GM19023 (cell line): Measurements from ENCODE around the gene ONECUT3.

ENCODE experiments used
- ATAC-seq: cut with Tn5 transposase; IDR thresholded peaks from one replicate; pipeline ENCODE4 v1.9.1; 2021; ENCODE audit warnings: mild to moderate bottlenecking, moderate library complexity; ENCODE audit not compliant: unreplicated experiment

ONECUT3 gene

DNA sequence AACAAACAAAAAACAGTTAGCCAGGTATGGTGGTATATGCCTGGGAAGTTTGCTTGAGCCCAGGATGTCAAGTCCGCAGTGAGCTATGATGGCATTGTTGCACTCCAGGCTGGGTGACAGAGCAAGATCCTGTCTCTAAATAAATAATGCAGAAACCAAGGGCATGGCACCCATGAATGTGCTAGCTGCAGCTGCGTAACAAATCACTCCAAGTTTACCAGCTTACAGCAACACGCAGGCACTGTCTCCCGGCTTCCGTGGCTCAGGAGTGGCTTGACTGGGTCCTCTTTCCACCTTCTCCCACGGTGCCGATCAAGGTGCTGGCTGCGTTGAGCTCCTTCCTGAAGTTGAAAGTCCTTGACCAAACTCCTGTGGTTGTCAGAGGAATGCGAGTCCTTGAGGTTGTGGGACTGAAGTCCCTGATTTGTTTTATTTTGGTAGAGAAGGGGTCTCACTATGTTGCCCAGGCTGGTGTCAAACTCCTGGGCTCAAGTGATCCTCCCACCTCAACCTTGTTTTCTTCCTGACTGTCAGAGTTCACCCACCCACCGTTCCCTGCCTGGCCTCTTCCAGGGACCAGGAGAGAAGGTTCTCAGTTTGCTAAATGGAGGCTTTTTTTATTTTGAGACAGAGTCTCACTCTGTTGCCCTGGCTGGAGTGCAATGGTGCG, 13.2 kb upstream of the ONECUT3 start:
- no peak for ATAC-seq

DNA sequence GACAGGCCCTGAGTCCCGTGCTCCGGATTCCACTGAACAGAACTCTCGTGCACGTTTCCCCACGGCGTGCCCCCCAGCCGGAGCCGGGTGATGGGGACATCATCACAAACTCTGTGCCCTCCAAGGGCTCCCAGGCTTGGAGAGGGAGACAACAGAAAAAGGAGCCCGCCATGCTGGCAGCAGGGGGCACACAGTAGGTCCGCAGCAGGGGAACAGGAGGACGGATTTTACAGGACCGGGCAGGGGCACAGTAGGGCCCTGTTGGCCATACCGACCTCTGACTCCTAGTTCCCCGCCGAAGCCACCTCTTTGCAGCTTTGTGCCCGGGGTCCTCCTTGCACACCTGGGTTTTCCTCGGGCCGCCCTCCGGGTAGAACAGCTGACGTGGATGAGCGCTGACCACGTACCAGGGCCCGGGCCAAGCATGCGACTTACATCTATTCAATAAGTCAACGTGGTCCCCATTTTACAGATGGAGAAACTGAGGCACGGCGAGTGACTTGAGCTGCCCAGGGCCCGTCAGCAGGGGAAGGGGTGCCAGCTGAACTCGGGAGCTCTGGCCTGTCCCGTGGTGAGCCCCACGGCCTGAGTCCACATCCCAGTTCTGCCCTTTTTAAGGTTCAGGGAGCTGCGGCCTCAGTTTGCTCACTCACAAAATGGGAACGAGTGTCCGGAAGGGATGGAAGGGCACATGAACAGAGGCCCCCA, 10.2 kb upstream of the ONECUT3 start:
- ATAC-seq: no peak

DNA sequence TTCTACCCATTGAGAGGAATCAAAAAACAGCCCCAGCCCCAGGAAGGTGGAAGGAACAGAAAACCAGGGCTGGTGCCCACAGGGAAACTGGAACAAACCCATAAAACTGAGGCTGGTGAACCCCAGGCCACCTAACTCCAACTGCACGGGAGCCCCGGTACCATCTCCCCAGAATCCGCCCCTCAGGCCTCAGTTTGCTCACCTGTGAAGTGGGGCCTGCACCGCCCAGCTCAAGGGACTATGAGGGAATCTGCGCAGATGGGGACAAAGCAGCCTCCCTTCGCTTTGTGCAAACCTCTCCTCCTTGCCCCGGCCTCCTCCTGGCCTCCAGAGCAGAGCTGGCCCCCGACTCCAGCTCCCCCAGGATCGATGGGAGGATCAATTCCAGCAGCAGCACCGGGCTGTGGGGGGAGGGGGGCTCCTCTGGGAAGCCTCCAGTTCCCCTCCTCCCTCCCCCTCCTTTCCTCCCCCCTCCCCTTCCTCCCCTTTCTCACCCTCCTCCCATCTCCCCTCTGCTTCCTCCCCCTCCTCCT, 9.1 kb upstream of the ONECUT3 start:
- ATAC-seq: no peak

DNA sequence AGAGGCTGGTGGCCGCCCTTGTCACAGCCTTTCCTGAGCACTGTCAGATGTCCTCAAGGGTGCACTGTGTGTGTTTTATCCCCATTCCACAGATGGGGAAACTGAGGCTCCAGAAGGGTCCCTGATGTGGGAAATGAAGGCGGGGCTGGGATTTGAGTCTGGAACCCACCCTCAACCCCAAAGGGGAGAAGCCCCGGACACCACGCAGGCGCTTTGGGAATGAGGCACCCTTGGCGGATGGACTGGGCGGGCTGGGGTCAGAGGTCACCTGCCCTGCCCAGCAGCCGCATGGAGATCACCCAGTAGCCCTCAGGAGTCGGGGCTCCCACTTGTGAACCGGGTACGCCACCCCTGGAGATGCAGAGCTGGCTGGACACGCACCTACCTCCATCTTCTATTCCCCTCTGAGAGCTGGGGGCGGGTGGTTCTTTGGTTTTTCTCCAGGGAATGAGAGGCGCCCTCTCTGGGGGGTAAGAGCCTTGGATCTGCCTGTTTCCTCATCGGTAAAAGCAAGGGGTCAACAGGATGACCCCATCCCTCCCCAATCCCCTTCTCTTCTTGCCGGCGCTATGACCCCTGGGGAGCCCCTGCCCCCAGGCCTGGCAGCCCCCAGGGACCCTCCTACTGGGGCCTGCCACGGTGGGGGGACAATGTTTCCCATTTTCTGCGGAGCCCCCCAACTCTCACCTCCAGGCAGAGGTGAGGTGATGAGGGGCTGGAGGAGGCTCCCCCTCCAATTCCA, 8.3 kb upstream of the ONECUT3 start:
- ATAC-seq: no peak

DNA sequence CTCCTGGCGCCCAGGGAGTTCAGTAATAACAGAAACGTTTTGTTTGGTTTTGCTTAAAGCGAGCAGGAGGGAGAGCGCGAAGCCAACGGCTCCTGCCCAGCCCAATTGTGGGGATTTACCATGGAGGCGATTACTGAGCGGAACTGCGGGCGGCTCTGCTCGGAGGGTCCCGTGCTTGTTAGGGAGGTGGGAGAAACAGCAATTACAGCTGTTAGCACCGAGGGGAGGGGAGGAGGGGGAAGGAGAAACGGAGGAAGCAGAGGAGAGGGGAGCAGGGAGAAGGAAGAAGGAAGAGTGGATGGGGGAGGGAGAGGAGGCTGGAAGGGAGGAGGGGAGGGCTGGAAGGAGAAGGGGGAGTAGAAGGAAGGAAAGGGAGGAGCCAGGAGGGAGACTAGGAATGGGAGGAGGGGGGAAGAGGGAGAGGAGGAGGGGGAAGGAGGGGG, 7.7 kb upstream of the ONECUT3 start:
- no peak for ATAC-seq

DNA sequence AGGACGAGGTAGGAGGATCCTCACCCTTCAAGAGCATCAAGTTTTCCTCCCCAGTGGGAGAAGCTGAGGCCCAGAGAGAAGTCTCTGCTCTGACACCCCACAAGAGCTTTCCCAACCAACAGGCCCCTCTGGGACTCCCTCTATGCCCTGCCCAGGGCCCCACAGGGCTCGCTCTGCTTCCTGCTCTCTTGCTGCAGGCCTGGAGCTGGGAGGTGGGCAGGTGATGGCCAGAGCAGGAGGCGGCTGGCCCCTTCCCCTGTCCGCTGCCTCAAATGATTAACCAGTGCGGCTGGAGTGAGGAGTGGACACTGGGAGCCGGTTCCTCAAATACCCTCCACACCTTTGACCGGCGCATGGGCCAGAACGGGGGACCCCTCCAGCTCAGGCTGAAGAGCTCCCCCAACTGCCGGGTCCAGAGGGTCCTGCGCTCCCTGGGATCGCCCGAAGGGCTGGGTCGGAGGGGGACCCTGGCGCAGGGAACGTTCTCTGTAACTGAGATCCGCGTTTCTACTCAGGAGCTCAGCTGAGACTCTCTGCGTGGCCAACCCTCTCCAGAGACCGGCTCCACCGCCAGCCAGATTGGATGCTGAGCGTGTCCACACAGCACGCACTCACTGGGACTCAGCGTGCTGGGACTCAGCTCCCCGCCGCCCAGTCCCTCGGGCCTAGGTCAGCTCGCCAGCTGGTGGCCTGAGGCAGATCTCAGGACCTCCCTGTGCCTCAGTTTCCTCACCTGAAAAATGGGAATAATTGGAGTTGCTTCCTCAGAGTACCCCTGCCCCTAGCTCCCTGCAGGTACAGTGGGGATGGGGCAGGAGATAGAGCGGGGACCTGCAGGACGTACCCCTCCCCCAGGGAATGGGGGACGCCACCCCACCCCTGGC, 6.7 kb upstream of the ONECUT3 start:
- ATAC-seq: no peak

DNA sequence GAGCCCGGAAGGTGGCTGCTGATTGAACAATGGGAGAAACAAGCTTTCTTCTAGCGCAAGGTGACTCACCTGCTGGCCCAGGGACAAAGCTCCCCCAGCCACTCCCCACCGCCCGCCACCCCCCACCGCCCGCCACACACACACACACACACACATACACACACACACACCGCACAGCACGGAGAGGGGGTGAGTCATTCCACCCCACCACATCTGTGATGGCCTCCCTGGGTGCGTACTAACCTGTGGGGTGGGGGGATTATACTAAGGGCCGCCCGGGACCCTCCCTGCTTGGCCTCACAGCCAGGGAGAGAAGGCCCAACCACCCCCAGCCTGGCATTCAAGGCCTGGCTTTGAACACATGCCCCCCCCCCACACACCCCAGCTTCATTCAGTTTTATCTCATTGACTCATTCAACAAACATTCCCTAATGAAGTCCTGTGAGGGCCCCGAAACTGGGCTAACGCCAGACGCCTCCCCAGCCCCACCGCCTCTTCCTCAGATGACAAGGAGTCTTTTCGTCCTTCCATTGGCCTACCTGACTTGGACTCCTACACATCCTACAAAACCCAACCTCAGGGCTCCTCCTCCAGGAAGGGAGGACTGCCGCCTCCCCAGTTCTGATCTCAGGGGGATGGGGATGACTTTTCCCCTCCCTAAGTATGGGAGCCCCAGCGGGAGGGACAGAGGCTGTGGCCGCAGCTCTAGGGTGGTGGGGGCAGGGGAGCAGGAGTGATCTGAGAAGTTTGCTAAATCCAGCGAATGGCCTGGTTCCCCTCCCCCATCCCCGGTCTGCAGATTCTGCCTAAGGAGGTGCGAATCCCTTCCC, 5.8 kb upstream of the ONECUT3 start:
- no peak for ATAC-seq

DNA sequence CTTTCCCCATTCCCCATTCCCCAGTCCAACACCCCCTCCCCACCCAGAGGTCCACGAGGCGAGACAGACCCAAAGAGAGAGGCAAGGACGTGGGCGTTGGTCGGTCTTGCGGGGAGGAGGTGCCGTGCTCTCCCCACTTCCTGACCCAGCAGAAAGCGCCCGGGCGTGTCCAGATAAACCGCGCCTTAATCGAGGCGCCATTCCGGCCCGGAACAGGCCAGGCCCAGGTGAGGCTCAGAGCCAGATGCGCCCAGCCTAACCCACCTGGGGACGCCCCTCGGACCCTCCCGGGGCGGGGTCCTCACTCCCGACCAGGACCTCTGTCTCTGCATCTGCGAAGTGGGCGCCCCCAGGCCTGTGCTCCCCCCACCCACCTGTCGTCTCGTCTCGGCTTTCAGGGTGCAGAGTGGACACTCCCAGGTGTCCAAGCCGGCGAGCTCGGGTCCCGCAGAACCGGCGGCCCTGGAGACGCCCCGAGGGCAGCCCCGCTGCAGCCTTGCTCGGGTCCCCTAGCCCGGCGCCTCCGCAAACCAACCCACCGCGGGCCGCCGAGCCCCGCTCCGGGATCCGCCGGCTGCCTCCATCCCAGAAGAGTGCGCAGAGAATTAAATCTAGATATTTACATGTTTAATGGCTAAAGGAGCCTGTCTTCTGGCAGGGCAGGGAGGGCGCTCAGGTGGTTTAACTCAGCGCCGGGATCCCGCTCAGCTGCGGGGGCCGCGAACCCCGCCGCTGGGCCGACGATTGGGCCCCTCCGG, 5.0 kb upstream of the ONECUT3 start:
- no peak for ATAC-seq

DNA sequence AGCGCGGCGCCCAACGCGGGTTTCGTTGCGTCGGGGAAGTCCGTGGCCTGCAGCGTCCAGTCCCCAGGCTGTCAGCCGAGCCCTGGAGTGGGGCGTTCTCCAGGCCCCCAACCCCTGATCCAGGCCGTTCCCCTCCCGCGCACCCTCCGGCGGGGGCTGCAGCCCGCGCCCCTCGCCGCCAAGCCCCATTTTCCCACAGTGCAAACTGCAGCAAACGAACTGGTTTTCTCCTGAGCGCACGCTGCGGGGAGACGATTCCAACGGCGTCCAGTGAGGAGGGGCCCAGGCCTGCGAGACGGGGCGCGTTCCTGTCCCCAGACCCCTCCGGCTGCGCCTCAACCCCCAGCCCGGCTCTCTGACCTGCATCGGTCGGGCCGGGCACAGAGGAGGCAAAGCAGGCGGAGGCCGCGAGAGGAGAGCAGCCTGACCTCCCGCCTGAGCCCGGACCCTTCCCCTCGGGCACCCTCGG, 4.4 kb upstream of the ONECUT3 start:
- no peak for ATAC-seq

DNA sequence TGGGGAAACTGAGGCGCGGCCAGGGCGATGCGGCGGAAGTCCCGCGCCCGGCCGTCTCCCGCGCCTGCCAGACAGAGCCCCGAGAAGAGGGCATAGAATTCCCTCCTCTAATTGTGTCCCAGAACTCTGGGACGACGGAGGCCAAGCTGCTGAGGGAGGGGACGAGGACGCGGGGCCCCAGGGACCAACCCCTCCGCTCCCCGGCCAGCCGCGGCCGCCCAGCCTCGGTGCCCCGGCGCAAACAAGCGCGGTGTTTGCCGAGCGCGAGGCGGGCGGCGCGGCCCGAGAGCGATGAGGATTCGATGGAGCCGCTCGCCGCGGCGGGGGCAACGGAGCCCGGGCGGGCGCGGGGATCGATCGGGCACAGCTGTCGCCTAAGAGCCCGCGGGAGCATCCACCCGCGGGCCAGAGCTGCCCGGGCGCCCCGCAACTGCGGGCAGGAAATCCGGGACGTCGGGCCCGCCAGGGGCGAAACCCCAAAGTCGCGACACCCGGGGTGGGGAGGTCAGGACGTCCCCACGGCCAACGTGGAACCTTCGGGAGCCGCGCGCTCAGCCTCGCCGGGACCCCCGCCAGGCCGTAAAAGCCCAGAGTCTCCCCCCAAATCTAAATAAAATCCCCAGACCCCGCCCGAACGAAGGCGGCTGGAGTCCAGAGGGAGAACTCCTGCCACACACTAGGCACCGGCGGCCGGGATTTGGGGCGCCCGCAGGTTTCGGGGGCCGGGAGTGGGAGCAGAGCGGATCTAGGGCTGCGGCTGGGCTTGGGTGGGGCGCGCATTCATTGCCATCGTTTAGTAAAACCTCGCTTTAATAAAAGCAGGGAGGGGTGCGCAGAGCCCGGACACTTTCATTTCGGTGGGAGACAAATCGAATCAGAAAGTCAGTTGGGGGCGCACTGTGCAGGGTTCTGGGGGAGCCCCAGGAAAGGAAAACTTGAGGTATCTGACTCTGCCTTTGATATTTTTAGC, 3.6 kb upstream of the ONECUT3 start:
- ATAC-seq: no peak

DNA sequence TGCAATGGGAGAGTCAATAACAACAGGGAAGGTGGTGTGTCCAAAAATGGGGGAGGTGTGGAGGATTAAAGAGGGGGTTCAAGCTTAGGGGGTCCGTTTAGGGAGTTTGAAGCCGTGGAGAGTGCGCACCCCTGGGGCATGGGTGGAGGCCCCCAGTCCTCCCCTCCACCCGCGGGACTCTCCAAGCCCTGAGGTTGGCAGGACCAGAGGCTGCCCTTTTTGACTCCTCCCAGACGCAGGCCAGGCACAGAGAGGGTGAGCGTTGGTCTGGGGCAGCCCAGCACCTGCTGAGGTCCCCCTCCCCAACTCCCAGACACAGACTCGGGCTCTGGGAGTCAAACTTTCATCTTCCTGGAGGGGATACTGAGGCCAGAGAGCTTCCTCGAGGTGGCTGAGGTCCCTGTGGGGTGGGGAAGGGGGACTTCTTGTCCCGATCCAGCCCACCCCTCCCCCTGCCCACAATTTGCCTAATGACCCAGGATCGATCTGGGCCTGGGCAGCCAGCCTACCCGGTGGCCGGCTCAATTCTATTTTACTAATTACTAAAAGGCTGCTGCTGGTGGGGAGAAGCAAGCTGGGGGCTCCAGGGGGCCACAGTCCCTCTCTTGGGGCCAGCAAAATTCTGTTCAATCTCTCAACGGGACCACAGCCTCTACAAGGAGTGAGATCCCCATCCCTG, 2.8 kb upstream of the ONECUT3 start:
- ATAC-seq: no peak

DNA sequence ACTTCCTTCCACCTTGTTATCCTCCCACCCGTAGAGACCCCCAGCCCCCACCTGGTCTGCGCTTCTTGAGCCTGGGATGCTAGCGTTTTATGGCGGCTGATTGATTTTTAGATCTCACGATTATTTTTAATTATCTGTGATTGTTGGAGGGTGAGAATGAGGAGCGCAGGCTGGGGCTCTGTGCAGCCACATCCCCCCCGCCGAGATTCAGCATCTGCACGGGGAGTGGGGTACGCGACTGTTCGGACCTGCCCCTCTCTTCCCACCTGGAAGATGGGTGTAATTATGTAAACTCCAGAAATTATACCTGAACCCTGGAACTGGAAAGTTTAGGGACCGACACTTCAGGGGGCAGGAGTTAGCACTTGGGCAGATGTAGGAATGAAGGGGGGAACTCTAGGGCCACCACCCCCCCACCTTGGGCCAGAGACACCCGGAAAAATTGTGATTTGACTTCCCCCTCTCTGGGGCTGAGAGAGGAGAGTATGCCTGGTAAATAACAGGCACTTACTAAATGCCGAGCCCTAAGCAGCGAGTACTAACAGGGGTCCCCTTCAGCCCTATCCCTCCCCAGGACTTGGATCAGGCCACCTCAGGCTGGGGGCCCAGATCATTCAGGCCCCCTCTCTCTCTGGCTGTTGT, 1.8 kb upstream of the ONECUT3 start:
- no peak for ATAC-seq

DNA sequence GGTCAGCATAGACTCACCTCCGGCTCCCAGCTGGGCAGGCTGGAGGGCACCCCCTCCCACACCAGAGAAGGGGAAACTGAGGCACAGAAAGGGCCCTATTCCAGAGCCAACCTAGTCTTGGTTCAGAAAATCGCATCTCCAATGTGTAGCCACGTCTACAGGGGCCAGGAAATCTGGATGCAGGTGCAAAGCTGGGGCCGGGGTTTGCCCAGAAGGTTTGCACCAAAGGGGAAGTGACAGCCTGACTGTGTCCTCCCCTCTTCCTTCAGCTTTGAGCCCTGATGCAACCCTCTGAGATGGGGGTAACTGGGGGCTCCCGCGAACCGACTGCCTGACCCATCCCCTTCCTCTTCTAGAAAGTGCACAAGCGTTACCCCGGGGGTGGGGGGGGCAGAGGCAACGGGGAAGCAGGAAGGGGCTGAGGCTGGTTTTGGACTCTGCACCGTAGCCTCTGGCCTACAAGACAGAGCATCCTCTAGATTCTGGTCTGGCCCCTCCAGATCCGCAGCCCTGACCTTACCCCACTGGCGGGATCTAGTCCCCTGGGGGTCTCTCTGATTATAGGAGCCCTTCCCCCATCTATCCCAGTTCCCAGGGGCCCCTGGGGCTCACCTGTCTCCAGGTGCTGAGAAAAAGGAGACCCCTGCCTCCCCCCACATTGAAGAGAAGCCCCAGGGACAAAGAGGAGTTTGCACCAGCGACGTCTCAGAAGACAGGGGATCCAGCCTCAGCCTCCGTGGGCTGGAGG, 1.1 kb upstream of the ONECUT3 start:
- ATAC-seq: no peak

DNA sequence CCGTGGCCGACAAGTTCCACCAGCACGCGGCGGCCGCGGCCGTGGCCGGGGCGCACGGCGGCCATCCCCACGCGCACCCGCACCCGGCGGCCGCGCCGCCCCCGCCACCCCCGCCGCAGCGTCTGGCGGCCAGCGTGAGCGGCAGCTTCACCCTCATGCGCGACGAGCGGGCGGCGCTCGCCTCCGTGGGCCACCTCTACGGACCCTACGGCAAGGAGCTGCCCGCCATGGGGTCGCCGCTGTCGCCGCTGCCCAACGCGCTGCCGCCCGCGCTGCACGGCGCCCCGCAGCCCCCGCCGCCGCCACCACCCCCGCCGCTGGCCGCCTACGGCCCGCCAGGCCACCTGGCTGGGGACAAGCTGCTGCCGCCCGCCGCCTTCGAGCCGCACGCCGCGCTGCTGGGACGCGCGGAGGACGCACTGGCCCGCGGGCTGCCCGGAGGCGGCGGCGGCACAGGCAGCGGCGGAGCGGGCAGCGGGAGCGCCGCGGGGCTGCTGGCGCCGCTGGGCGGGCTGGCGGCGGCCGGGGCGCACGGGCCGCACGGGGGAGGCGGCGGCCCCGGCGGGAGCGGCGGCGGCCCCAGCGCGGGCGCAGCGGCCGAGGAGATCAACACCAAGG, 821 bp downstream of the ONECUT3 start:
- ATAC-seq: no peak

DNA sequence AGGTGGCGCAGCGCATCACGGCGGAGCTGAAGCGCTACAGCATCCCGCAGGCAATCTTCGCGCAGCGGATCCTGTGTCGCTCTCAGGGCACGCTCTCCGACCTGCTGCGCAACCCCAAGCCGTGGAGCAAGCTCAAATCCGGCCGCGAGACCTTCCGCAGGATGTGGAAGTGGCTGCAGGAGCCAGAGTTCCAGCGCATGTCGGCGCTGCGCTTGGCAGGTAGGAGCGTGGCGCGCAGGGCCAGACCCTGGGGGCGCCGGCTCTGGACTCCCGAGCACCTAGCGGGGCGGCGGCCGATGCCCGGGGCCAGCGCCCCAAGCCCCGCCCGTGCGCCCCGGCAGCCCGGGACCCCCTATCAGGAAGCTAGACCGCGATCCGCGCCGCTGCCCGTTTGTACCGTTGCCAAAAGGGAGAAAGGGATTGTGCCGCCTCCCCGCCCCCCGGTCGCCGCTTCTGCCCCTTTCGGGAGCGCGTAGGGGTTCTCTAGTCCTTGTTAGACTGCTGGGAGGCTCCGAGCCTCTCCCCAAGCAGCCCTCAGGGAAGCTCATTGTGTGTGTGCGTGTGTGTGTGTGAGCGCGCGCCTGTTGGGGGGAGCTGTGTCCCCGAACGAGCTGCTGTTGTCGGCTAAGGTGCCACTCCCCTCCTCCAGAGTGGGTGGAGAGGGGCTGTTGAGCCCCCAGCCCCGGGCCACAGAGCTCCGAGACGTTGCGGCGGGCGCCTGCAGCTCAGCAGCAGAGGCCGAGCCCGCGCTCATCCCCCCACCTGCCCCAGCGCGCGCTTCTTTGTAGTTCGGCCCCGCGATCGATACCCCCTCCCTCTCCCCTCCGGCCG, 1.5 kb downstream of the ONECUT3 start:
- ATAC-seq: no peak
